ENCODE results near the gene MAML2.

MAML2 gene

GRCh38 chr11:96101146-96101545, 241.8 kb downstream of the MAML2 start:
- no peak overlapping the region for H3K4me3 ChIP-seq (ENCODE audit: low read length)
- no peaks in the 10 kb centered on the region for H3K9me3 ChIP-seq (replicated peaks; ENCODE audit: insufficient read depth, low read length)
- H2AFZ ChIP-seq (ENCODE audit: low read length) = no peak overlapping the region
- no peaks in the 10 kb centered on the region for H3K27me3 ChIP-seq (replicated peaks; ENCODE audit: insufficient read depth, low read length)
- no peak overlapping the region for H3K27ac ChIP-seq (ENCODE audit: low read length)
- no peaks in the 10 kb centered on the region for H3K9me2 ChIP-seq (replicated peaks; ENCODE audit: insufficient read depth, low read length)
- H3K79me2 ChIP-seq (ENCODE audit: low read length) = no peaks in the 10 kb centered on the region
- no peaks in the 10 kb centered on the region for H3K36me3 ChIP-seq (replicated peaks; ENCODE audit: insufficient read depth, low read length)
- no peak overlapping the region for H3K4me2 ChIP-seq (ENCODE audit: low read depth, low read length)
- no peaks in the 10 kb centered on the region for H3F3A ChIP-seq (ENCODE audit: insufficient read depth, low read length)
- no peak for TF ChIP-seq EZH2 (optimal IDR thresholded peaks at IDR 0.05; ENCODE audit: low read depth, low read length)
- no peak overlapping the region for H3K9ac ChIP-seq (ENCODE audit: low read length)
- no peaks in the 10 kb centered on the region for H3K4me1 ChIP-seq (ENCODE audit: low read length)
- no peaks in the 10 kb centered on the region for H4K20me1 ChIP-seq (ENCODE audit: insufficient read depth, low read length)
- DNase-seq = no peak

- Histone ChIP-seq H3K9ac (ENCODE audit: low read length) (no peak overlapping the region), H3K27me3 (replicated peaks; ENCODE audit: insufficient read depth, low read length) (no peaks in the 10 kb centered on the region), H3F3A (ENCODE audit: insufficient read depth, low read length) (no peaks in the 10 kb centered on the region), H3K9me2 (replicated peaks; ENCODE audit: insufficient read depth, low read length) (no peaks in the 10 kb centered on the region), H3K27ac (ENCODE audit: low read length) (no peak overlapping the region), H3K4me1 (ENCODE audit: low read length) (no peaks in the 10 kb centered on the region), H3K79me2 (ENCODE audit: low read length) (no peaks in the 10 kb centered on the region), H3K4me3 (ENCODE audit: low read length) (no peak overlapping the region), H2AFZ (ENCODE audit: low read length) (no peak overlapping the region), H3K9me3 (replicated peaks; ENCODE audit: insufficient read depth, low read length) (no peaks in the 10 kb centered on the region), H3K36me3 (replicated peaks; ENCODE audit: insufficient read depth, low read length) (no peaks in the 10 kb centered on the region), H4K20me1 (ENCODE audit: insufficient read depth, low read length) (no peaks in the 10 kb centered on the region), H3K4me2 (ENCODE audit: low read depth, low read length) (no peak overlapping the region)
- no peak for DNase-seq
- no peak for TF ChIP-seq EZH2 (optimal IDR thresholded peaks at IDR 0.05; ENCODE audit: low read depth, low read length)
- no peak for TF ChIP-seq CTCF (IDR thresholded peaks at IDR 0.05; ENCODE audit: low read length)
- no peak for TF ChIP-seq EZH2phosphoT487 (IDR thresholded peaks at IDR 0.05; ENCODE audit: low read length)
Observed at GRCh38 chr11:96098511-96099241, 244.3 kb downstream of the MAML2 start.

GRCh38 chr11:96097844-96098421, 245.1 kb downstream of the MAML2 start:
- Histone ChIP-seq H4K20me1 (ENCODE audit: insufficient read depth, low read length) (no peaks in the 10 kb centered on the region), H3K79me2 (ENCODE audit: low read length) (no peaks in the 10 kb centered on the region), H3F3A (ENCODE audit: insufficient read depth, low read length) (no peaks in the 10 kb centered on the region), H3K4me1 (ENCODE audit: low read length) (no peaks in the 10 kb centered on the region), H3K9me2 (replicated peaks; ENCODE audit: insufficient read depth, low read length) (no peaks in the 10 kb centered on the region), H3K27ac (ENCODE audit: low read length) (no peak overlapping the region), H3K4me2 (ENCODE audit: low read depth, low read length) (no peak overlapping the region), H3K9ac (ENCODE audit: low read length) (no peak overlapping the region), H3K27me3 (replicated peaks; ENCODE audit: insufficient read depth, low read length) (no peaks in the 10 kb centered on the region), H2AFZ (ENCODE audit: low read length) (no peak overlapping the region), H3K9me3 (replicated peaks; ENCODE audit: insufficient read depth, low read length) (no peaks in the 10 kb centered on the region), H3K4me3 (ENCODE audit: low read length) (no peak overlapping the region), H3K36me3 (replicated peaks; ENCODE audit: insufficient read depth, low read length) (no peaks in the 10 kb centered on the region)
- DNase-seq = no peak
- no peak for TF ChIP-seq CTCF (IDR thresholded peaks at IDR 0.05; ENCODE audit: low read length)
- no peak for TF ChIP-seq EZH2 (optimal IDR thresholded peaks at IDR 0.05; ENCODE audit: low read depth, low read length)
- TF ChIP-seq EZH2phosphoT487 (IDR thresholded peaks at IDR 0.05; ENCODE audit: low read length) = no peak

- no peaks in the 10 kb centered on the region for H4K20me1 ChIP-seq (ENCODE audit: insufficient read depth, low read length)
- no peak for DNase-seq
- H3K4me2 ChIP-seq (ENCODE audit: low read depth, low read length) = no peak overlapping the region
- H3K9me3 ChIP-seq (replicated peaks; ENCODE audit: insufficient read depth, low read length) = no peaks in the 10 kb centered on the region
- H3K4me3 ChIP-seq (ENCODE audit: low read length) = no peak overlapping the region
- no peaks in the 10 kb centered on the region for H3K79me2 ChIP-seq (ENCODE audit: low read length)
- H3K27me3 ChIP-seq (replicated peaks; ENCODE audit: insufficient read depth, low read length) = no peaks in the 10 kb centered on the region
- no peaks in the 10 kb centered on the region for H3K4me1 ChIP-seq (ENCODE audit: low read length)
- no peaks in the 10 kb centered on the region for H3K9me2 ChIP-seq (replicated peaks; ENCODE audit: insufficient read depth, low read length)
- no peak overlapping the region for H3K9ac ChIP-seq (ENCODE audit: low read length)
- no peaks in the 10 kb centered on the region for H3F3A ChIP-seq (ENCODE audit: insufficient read depth, low read length)
- no peaks in the 10 kb centered on the region for H3K36me3 ChIP-seq (replicated peaks; ENCODE audit: insufficient read depth, low read length)
- TF ChIP-seq EZH2 (optimal IDR thresholded peaks at IDR 0.05; ENCODE audit: low read depth, low read length) (no peak), EZH2phosphoT487 (IDR thresholded peaks at IDR 0.05; ENCODE audit: low read length) (no peak), CTCF (IDR thresholded peaks at IDR 0.05; ENCODE audit: low read length) (no peak)
- no peak overlapping the region for H2AFZ ChIP-seq (ENCODE audit: low read length)
- no peak overlapping the region for H3K27ac ChIP-seq (ENCODE audit: low read length)
Observed at GRCh38 chr11:96096360-96096759, 246.6 kb downstream of the MAML2 start.

Data from MM.1S (cell line).